Measurements from ENCODE around the gene FAM210B. TPM values are rescaled to one million over a fixed set of nuclear protein-coding genes. Genes with fewer than 3 reads are reported as not detected.
A peak's percentile ranks its signal among the peaks of the same experiment; 100 is the strongest.

The FAM210B gene
- total and polyA plus RNA-seq, 9 of the 15 experiments (the other 6 are each of a cell fraction or from before 2014, with no cell fraction given) = 12.1 to 87.3 (median 47.6) TPM

DNA sequence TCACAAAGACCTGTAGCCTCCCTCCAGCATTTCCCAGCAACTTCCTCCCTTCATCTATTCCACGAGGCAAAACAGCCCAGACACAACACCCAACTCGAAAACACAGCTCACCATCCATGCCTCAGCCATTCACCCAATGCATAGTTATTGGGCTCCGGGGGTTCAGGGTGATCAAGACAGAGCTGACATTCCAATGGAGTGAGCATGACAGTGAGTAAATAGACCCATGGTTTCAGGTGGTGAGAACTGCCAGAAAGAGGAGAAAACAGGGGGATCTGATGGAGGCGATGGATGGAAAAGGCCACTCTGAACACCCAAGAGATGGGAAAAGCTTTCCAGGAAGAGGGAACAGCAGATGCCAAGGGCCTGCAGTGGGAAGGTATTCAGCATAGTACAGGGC lies 59.1 kb downstream of the FAM210B start (continued):
- TF ChIP-seq PCBP2 (IDR thresholded peaks at IDR 0.05; ENCODE audit: low read depth, low read length, poor library complexity, severe bottlenecking) = no peak
- TF ChIP-seq POLR2AphosphoS5 (IDR thresholded peaks at IDR 0.05; ENCODE audit: control insufficient read depth, insufficient read depth, low read depth, low read length) = no peak
- TF ChIP-seq ZSCAN29 (IDR thresholded peaks at IDR 0.05) = no peak
- TF ChIP-seq, protein P1, sequence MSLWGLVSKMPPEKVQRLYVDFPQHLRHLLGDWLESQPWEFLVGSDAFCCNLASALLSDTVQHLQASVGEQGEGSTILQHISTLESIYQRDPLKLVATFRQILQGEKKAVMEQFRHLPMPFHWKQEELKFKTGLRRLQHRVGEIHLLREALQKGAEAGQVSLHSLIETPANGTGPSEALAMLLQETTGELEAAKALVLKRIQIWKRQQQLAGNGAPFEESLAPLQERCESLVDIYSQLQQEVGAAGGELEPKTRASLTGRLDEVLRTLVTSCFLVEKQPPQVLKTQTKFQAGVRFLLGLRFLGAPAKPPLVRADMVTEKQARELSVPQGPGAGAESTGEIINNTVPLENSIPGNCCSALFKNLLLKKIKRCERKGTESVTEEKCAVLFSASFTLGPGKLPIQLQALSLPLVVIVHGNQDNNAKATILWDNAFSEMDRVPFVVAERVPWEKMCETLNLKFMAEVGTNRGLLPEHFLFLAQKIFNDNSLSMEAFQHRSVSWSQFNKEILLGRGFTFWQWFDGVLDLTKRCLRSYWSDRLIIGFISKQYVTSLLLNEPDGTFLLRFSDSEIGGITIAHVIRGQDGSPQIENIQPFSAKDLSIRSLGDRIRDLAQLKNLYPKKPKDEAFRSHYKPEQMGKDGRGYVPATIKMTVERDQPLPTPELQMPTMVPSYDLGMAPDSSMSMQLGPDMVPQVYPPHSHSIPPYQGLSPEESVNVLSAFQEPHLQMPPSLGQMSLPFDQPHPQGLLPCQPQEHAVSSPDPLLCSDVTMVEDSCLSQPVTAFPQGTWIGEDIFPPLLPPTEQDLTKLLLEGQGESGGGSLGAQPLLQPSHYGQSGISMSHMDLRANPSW (CRISPR knock-in tag; IDR thresholded peaks at IDR 0.05) = no peak
- TF ChIP-seq, protein P2, sequence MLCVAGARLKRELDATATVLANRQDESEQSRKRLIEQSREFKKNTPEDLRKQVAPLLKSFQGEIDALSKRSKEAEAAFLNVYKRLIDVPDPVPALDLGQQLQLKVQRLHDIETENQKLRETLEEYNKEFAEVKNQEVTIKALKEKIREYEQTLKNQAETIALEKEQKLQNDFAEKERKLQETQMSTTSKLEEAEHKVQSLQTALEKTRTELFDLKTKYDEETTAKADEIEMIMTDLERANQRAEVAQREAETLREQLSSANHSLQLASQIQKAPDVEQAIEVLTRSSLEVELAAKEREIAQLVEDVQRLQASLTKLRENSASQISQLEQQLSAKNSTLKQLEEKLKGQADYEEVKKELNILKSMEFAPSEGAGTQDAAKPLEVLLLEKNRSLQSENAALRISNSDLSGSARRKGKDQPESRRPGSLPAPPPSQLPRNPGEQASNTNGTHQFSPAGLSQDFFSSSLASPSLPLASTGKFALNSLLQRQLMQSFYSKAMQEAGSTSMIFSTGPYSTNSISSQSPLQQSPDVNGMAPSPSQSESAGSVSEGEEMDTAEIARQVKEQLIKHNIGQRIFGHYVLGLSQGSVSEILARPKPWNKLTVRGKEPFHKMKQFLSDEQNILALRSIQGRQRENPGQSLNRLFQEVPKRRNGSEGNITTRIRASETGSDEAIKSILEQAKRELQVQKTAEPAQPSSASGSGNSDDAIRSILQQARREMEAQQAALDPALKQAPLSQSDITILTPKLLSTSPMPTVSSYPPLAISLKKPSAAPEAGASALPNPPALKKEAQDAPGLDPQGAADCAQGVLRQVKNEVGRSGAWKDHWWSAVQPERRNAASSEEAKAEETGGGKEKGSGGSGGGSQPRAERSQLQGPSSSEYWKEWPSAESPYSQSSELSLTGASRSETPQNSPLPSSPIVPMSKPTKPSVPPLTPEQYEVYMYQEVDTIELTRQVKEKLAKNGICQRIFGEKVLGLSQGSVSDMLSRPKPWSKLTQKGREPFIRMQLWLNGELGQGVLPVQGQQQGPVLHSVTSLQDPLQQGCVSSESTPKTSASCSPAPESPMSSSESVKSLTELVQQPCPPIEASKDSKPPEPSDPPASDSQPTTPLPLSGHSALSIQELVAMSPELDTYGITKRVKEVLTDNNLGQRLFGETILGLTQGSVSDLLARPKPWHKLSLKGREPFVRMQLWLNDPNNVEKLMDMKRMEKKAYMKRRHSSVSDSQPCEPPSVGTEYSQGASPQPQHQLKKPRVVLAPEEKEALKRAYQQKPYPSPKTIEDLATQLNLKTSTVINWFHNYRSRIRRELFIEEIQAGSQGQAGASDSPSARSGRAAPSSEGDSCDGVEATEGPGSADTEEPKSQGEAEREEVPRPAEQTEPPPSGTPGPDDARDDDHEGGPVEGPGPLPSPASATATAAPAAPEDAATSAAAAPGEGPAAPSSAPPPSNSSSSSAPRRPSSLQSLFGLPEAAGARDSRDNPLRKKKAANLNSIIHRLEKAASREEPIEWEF (CRISPR knock-in tag; IDR thresholded peaks at IDR 0.05) = no peak
- no peak for TF ChIP-seq RFX7 (CRISPR knock-in tag; IDR thresholded peaks at IDR 0.05)
- TF ChIP-seq MTF1 (CRISPR knock-in tag; IDR thresholded peaks at IDR 0.05; ENCODE audit: borderline replicate concordance) = no peak
- no peak for TF ChIP-seq GABPA (tag; conservative IDR thresholded peaks at IDR 0.05; ENCODE audit: low read depth)
- no peak for TF ChIP-seq PHF8 (IDR thresholded peaks at IDR 0.05; ENCODE audit: borderline replicate concordance, low read length)
- no peak for TF ChIP-seq SMC3 (conservative IDR thresholded peaks at IDR 0.05; ENCODE audit: insufficient read depth, low read depth, low read length)
- TF ChIP-seq RBM34 (IDR thresholded peaks at IDR 0.05; ENCODE audit: borderline replicate concordance, insufficient read depth, low read length) = no peak
- no peak for TF ChIP-seq ZEB2 (IDR thresholded peaks at IDR 0.05)
- TF ChIP-seq, protein P3, sequence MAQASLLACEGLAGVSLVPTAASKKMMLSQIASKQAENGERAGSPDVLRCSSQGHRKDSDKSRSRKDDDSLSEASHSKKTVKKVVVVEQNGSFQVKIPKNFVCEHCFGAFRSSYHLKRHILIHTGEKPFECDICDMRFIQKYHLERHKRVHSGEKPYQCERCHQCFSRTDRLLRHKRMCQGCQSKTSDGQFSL (CRISPR knock-in tag; IDR thresholded peaks at IDR 0.05) = no peak
- TF ChIP-seq, protein P3 (tag; IDR thresholded peaks at IDR 0.05) = no peak
- TF ChIP-seq ESRRA (IDR thresholded peaks at IDR 0.05; ENCODE audit: borderline replicate concordance, low read depth) = 0 out of 2 replicates have a peak, but pooled peaks have one; percentile 2
- TF ChIP-seq TEAD1 (CRISPR knock-in tag; IDR thresholded peaks at IDR 0.05) = 0 out of 4 replicates have a peak, but pooled peaks of 1 of the 2 experiments have one; percentile 17
- 0 out of 2 replicates have a peak, but pooled peaks have one; percentile 7 for TF ChIP-seq SMARCA4 (IDR thresholded peaks at IDR 0.05)
- TF ChIP-seq RUNX1 (IDR thresholded peaks at IDR 0.05; ENCODE audit: low read depth) = no peak
- no peak for TF ChIP-seq ZFP1 (CRISPR knock-in tag; IDR thresholded peaks at IDR 0.05)
- no peak for TF ChIP-seq BRF1 (IDR thresholded peaks at IDR 0.05; ENCODE audit: borderline replicate concordance, extremely low read depth, insufficient read length)
